ENCODE measurements around the gene RSPH6A. TPM values are rescaled to one million over a fixed set of nuclear protein-coding genes. Genes with fewer than 3 reads are reported as not detected.

The RSPH6A gene
- total and polyA plus RNA-seq, 2 of the 13 experiments (the other 11 are each of a cell fraction or from before 2014, with no cell fraction given) = 0.07 TPM; not detected in 1

- TF ChIP-seq AFF4 (CRISPR knock-in tag; IDR thresholded peaks at IDR 0.05) (no peak), ZNF335 (CRISPR knock-in tag; IDR thresholded peaks at IDR 0.05) (no peak; the same call in 1 of the 2 replicates), GABPB1 (CRISPR knock-in tag; IDR thresholded peaks at IDR 0.05) (peak; percentile 97), ZNF503 (CRISPR knock-in tag; IDR thresholded peaks at IDR 0.05) (peak; percentile 50; the same call in 1 of the 2 replicates), ZNF878 (CRISPR knock-in tag; IDR thresholded peaks at IDR 0.05) (no peak; the same call in 1 of the 2 replicates), HNRNPLL (IDR thresholded peaks at IDR 0.05; ENCODE audit: low read depth, low read length, poor library complexity, severe bottlenecking) (peak; percentile 69), SMARCC2 (IDR thresholded peaks at IDR 0.05) (no peak), ZBTB34 (CRISPR knock-in tag; IDR thresholded peaks at IDR 0.05) (no peak; the same call in 1 of the 2 replicates), TOE1 (CRISPR knock-in tag; IDR thresholded peaks at IDR 0.05) (0 out of 2 replicates have a peak, but pooled peaks have one; percentile 31), TCF7 (IDR thresholded peaks at IDR 0.05; ENCODE audit: low read depth) (no peak), PTBP1 (IDR thresholded peaks at IDR 0.05; ENCODE audit: low read depth, low read length, poor library complexity, severe bottlenecking) (no peak), ZNF337 (CRISPR knock-in tag; IDR thresholded peaks at IDR 0.05; ENCODE audit: borderline replicate concordance, low read depth) (no peak), NR2F2 (IDR thresholded peaks at IDR 0.05; ENCODE audit: borderline replicate concordance, low read depth) (no peak)
Observed at GRCh38 chr19:45862564-45863334, 47.6 kb upstream of the RSPH6A start, which contains the start of gene SYMPK (continued).

Data from HepG2 (cell line).